Femur (tissue), 1 donor: ENCODE measurements around the gene LTBP2.

ENCODE experiments used
- DNase-seq: peaks from one replicate; pipeline ENCODE4 v3.0.0-alpha.2; 2017

Gene LTBP2

GRCh38 chr14:74503938-74504335, 108.1 kb downstream of the LTBP2 start:
- DNase-seq, result no peak

GRCh38 chr14:74503291-74503937, 108.6 kb downstream of the LTBP2 start:
- no peak for DNase-seq

GRCh38 chr14:74502236-74503019, 109.6 kb downstream of the LTBP2 start:
- no peak for DNase-seq

- DNase-seq, result no peak
These were observed 110.3 kb downstream of the LTBP2 start for GRCh38 chr14:74501691-74502090.

- peak; percentile 87 for DNase-seq
These were observed 110.9 kb downstream of the LTBP2 start for GRCh38 chr14:74501135-74501614.

GRCh38 chr14:74500417-74501134, 111.5 kb downstream of the LTBP2 start:
- no peak for DNase-seq

GRCh38 chr14:74495356-74495755, 116.7 kb downstream of the LTBP2 start:
- no peak for DNase-seq

GRCh38 chr14:74493343-74494261, 118.4 kb downstream of the LTBP2 start, which contains the start of gene ISCA2:
Gene ISCA2 (plus strand): TSS chr14:74493765. CDS start chr14:74493775, 10 bp downstream.
- DNase-seq, result peak; percentile 100

- no peak for DNase-seq
These were observed 119.2 kb downstream of the LTBP2 start, which contains the start of gene NPC2 for GRCh38 chr14:74492776-74493342. Gene NPC2 (minus strand): TSS chr14:74493305. CDS start chr14:74493274, 31 bp downstream.

- no peak for DNase-seq
These were observed 119.9 kb downstream of the LTBP2 start for GRCh38 chr14:74491956-74492775.

GRCh38 chr14:74490486-74490885, 121.6 kb downstream of the LTBP2 start:
- no peak for DNase-seq

GRCh38 chr14:74488786-74489397, 123.1 kb downstream of the LTBP2 start:
- no peak for DNase-seq

- DNase-seq, result no peak
These were observed 125.9 kb downstream of the LTBP2 start for GRCh38 chr14:74486164-74486563.

- DNase-seq, result no peak
These were observed 128.7 kb downstream of the LTBP2 start for GRCh38 chr14:74483321-74483720.

- no peak for DNase-seq
These were observed 129.5 kb downstream of the LTBP2 start for GRCh38 chr14:74482571-74482970.

- no peak for DNase-seq
These were observed 132.0 kb downstream of the LTBP2 start for GRCh38 chr14:74480046-74480445.

GRCh38 chr14:74478996-74479635, 132.9 kb downstream of the LTBP2 start:
- DNase-seq, result no peak

- DNase-seq, result no peak
These were observed 135.4 kb downstream of the LTBP2 start for GRCh38 chr14:74476607-74477006.

GRCh38 chr14:74476107-74476506, 135.9 kb downstream of the LTBP2 start:
- DNase-seq, result no peak

- DNase-seq, result no peak
These were observed 136.4 kb downstream of the LTBP2 start for GRCh38 chr14:74475678-74476077.
